Right lobe of liver (tissue), 4 donors: ENCODE data around the gene TRIM24.

Experiments
- POLR2A ChIP-seq: fragments of 450-650 bp; IDR thresholded peaks from one replicate; pipeline ENCODE4 v1.6.1; 2017; ENCODE audit warnings: antibody characterized with exemption, mild to moderate bottlenecking
- TF ChIP-seq, protein P1 (sequence below), 4 donors: fragments of 200-600 bp in 3 of 4; fragments of 450-650 bp in 1 of 4; IDR thresholded peaks; one replicate each; pipeline versions ENCODE4 v1.5.1 to v1.8.0; 2016 to 2022; ENCODE audit warnings: antibody characterized with exemption in 4 of 4, mild to moderate bottlenecking in 2 of 4
- donor health status: DM: no; HTN: no; CAD: no.
- donor health status: DM: no; HTN: no; CAD: no.
- donor health status: DM: no; HTN: yes; CAD: no.

DNA sequence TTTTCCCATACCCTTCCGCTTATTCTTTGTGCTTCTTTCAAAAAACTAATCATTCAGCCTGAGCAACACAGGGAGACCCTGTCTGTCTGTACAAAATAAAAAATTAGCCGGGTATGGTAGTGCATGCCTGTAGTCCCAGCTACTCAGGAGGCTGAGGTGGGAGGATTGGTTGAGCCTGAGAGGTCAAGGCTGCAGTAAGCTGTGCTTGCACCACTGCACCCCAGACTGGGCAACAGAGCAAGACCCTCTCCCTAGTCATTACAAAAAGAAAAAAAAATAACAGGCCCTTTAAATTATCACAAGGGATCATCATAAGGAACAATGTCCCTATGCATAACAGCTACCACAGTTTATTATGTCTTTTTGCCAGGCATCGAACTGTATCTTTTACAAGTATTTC lies 119.6 kb downstream of the TRIM24 start:
- TF ChIP-seq, protein P1, sequence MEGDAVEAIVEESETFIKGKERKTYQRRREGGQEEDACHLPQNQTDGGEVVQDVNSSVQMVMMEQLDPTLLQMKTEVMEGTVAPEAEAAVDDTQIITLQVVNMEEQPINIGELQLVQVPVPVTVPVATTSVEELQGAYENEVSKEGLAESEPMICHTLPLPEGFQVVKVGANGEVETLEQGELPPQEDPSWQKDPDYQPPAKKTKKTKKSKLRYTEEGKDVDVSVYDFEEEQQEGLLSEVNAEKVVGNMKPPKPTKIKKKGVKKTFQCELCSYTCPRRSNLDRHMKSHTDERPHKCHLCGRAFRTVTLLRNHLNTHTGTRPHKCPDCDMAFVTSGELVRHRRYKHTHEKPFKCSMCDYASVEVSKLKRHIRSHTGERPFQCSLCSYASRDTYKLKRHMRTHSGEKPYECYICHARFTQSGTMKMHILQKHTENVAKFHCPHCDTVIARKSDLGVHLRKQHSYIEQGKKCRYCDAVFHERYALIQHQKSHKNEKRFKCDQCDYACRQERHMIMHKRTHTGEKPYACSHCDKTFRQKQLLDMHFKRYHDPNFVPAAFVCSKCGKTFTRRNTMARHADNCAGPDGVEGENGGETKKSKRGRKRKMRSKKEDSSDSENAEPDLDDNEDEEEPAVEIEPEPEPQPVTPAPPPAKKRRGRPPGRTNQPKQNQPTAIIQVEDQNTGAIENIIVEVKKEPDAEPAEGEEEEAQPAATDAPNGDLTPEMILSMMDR (IDR thresholded peaks at IDR 0.05) = no peak
- TF ChIP-seq POLR2A = no peak
